Spleen (tissue), 7 donors: ENCODE data around the gene NTRK1.

Source experiments
- POLR2AphosphoS5 ChIP-seq, 3 donors: sonication (generic); formaldehyde crosslinking; IDR thresholded peaks; one replicate each; pipeline ENCODE4 v1.5.1; 2017; ENCODE audit warnings: antibody characterized with exemption in 3 of 3
- TF ChIP-seq, protein P1 (sequence below), 11 experiments: fragments of 200-600 bp in 7 of 11; fragments of 450-650 bp in 4 of 11; sonication (generic) in 4 of 11; IDR thresholded peaks in 8 of 11; conservative IDR thresholded peaks in 3 of 11; 1 replicate in 7 of 11; 2 replicates in 4 of 11; pipeline versions ENCODE4 v1.4.0 to v1.8.0; 2016 to 2021; ENCODE audit warnings: antibody characterized with exemption in 11 of 11, inconsistent platforms in 4 of 11, mild to moderate bottlenecking in 1 of 11
- donor health status: DM: no; HTN: no; CAD: no; lungs with moderate emphysema.
- donor health status: DM: no; HTN: no; CAD: no.
- donor health status: DM: no; HTN: no; CAD: no.

GRCh38 chr1:156895455-156895812 lies 34.8 kb downstream of the NTRK1 start:
- no peak for TF ChIP-seq POLR2AphosphoS5 (IDR thresholded peaks at IDR 0.05)
- TF ChIP-seq, protein P1, sequence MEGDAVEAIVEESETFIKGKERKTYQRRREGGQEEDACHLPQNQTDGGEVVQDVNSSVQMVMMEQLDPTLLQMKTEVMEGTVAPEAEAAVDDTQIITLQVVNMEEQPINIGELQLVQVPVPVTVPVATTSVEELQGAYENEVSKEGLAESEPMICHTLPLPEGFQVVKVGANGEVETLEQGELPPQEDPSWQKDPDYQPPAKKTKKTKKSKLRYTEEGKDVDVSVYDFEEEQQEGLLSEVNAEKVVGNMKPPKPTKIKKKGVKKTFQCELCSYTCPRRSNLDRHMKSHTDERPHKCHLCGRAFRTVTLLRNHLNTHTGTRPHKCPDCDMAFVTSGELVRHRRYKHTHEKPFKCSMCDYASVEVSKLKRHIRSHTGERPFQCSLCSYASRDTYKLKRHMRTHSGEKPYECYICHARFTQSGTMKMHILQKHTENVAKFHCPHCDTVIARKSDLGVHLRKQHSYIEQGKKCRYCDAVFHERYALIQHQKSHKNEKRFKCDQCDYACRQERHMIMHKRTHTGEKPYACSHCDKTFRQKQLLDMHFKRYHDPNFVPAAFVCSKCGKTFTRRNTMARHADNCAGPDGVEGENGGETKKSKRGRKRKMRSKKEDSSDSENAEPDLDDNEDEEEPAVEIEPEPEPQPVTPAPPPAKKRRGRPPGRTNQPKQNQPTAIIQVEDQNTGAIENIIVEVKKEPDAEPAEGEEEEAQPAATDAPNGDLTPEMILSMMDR (IDR thresholded peaks at IDR 0.05 in 8 of 11, conservative IDR thresholded peaks at IDR 0.05 in 3 of 11) = no peak
